K562 (cell line): ENCODE measurements around the gene CCDC28B. TPM values are rescaled to one million over a fixed set of nuclear protein-coding genes. Genes with fewer than 3 reads are reported as not detected.

Source experiments
- ATAC-seq: fragments of 200-7000 bp; cut with Tn5 transposase; 3 replicates; pipeline ENCODE4 v1.9.1; 2020; ENCODE audit warnings: moderate library complexity
- BruUV-seq: library from RNA; stranded (reverse); fragments of 400-500 nt; replicated peaks from 2 replicates; lab custom pipeline; 2021; lab: Mats Ljungman, UMichigan
- CTCF ChIA-PET: fragments of 300-600 bp; formaldehyde crosslinking; extraction: SDS; loops from one replicate; lab custom pipeline; 2021; ENCODE audit warnings: low intra/inter-chr PET ratio; lab: Yijun Ruan, JAX
- POLR2A ChIA-PET: fragments of 300-600, 350-650 bp; sonication (Branson Sonifier 250); formaldehyde crosslinking; extraction: SDS; loops from one replicate; lab custom pipeline; 2021; ENCODE audit warnings: antibody characterized with exemption, inconsistent platforms; lab: Yijun Ruan, JAX
- DNase-seq, 4 experiments: peaks; one replicate each; pipeline versions ENCODE4 v3.0.0 to v3.0.0-alpha.2; 2011 to 2018; ENCODE audit warnings: low spot score in 3 of 4, mixed read lengths in 3 of 4; ENCODE audit errors: extremely low read depth in 1 of 4
- FAIRE-seq: peaks from 2 replicates; lab custom pipeline; 2011; peaks lifted over from hg19 to GRCh38; lab: Jason Lieb, UNC
- H2AFZ ChIP-seq: 2 replicates; pipeline ENCODE4 v1.6.0; 2011; ENCODE audit warnings: low read depth, low read length, control low read depth, inconsistent platforms
- H3K27ac ChIP-seq: fragments of 200-600 bp; 3 replicates; pipeline ENCODE4 v1.8.0; 2011; ENCODE audit warnings: low read depth, mild to moderate bottlenecking, control low read depth, inconsistent platforms, low read length, moderate library complexity, mixed read lengths; ENCODE audit errors: extremely low read depth
- H3K27me3 ChIP-seq, 2 experiments: fragments of 300-600 bp in 1 of 2; 2 replicates in 1 of 2; 3 replicates in 1 of 2; pipeline versions ENCODE4 v1.6.0 to v1.8.0; 2011; ENCODE audit warnings: inconsistent platforms in 2 of 2, low read length in 2 of 2, mild to moderate bottlenecking in 1 of 2, mixed read lengths in 1 of 2, moderate library complexity in 1 of 2; ENCODE audit not compliant: control insufficient read depth in 2 of 2, insufficient read depth in 2 of 2
- H3K36me3 ChIP-seq: fragments of 300-600 bp; 3 replicates; pipeline ENCODE4 v1.8.0; 2011; ENCODE audit warnings: mild to moderate bottlenecking, low read length, inconsistent platforms; ENCODE audit not compliant: control insufficient read depth, insufficient read depth
- H3K4me1 ChIP-seq, 2 experiments: fragments of 200-600 bp in 1 of 2; replicated peaks in 1 of 2; 2 replicates in 1 of 2; 3 replicates in 1 of 2; pipeline versions ENCODE4 v1.5.1 to v1.8.0; 2011; ENCODE audit warnings: inconsistent platforms in 2 of 2, low read length in 2 of 2, mild to moderate bottlenecking in 1 of 2, mixed read lengths in 1 of 2, moderate library complexity in 1 of 2; ENCODE audit not compliant: control insufficient read depth in 2 of 2, insufficient read depth in 2 of 2
- H3K4me2 ChIP-seq: 2 replicates; pipeline ENCODE4 v1.6.1; 2011; ENCODE audit warnings: low read length, control low read depth, inconsistent platforms, mixed read lengths; ENCODE audit not compliant: insufficient read depth
- H3K4me3 ChIP-seq: fragments of 200-600 bp; sonication (generic), shearing (Covaris generic); 2 replicates; pipeline ENCODE4 v1.5.1; 2016; ENCODE audit warnings: control low read depth, inconsistent platforms
- H3K79me2 ChIP-seq: fragments of 200-600 bp; 3 replicates; pipeline ENCODE4 v1.8.0; 2011; ENCODE audit warnings: low read length, inconsistent platforms; ENCODE audit not compliant: control insufficient read depth, insufficient read depth
- H3K9ac ChIP-seq, 2 experiments: 2 replicates each; pipeline versions ENCODE4 v1.6.0 to v1.6.1; 2011; ENCODE audit warnings: low read depth in 2 of 2, low read length in 2 of 2, control low read depth in 1 of 2, inconsistent platforms in 1 of 2, mild to moderate bottlenecking in 1 of 2, mixed read lengths in 1 of 2; ENCODE audit not compliant: insufficient read depth in 1 of 2
- H3K9me1 ChIP-seq: one replicate; pipeline ENCODE4 v1.6.0; 2011; ENCODE audit warnings: inconsistent platforms, mild to moderate bottlenecking, low read length, moderate library complexity; ENCODE audit not compliant: control insufficient read depth, insufficient read depth
- H3K9me3 ChIP-seq: replicated peaks from 2 replicates; pipeline ENCODE4 v1.5.1; 2011; ENCODE audit warnings: low read depth, low read length, inconsistent platforms; ENCODE audit not compliant: control insufficient read depth, insufficient read depth
- H4K20me1 ChIP-seq: replicated peaks from 2 replicates; pipeline ENCODE4 v1.6.1; 2011; ENCODE audit warnings: low read length, inconsistent platforms, mixed read lengths; ENCODE audit not compliant: control insufficient read depth, insufficient read depth
- BCLAF1 ChIP-seq, 2 experiments: fragments of 450-650 bp in 1 of 2; IDR thresholded peaks; 2 replicates each; pipeline ENCODE4 v1.6.1; 2011 to 2017; ENCODE audit warnings: low read depth in 2 of 2, antibody characterized with exemption in 1 of 2, borderline replicate concordance in 1 of 2, low read length in 1 of 2, mild to moderate bottlenecking in 1 of 2, mixed read lengths in 1 of 2; ENCODE audit not compliant: control insufficient read depth in 1 of 2
- RBFOX2 ChIP-seq: fragments of 200-400 bp; formaldehyde crosslinking; IDR thresholded peaks from 2 replicates; pipeline ENCODE4 v1.6.1; 2017; ENCODE audit warnings: low read depth, mild to moderate bottlenecking, low read length, moderate library complexity
- WGBS: fragments of 100-300 bp; shearing (Covaris generic); methylation state at CpG from one replicate; pipeline ENCODE4 v1.1.6; 2016; ENCODE audit warnings: low coverage, mixed read lengths; ENCODE audit not compliant: insufficient coverage; ENCODE audit errors: missing lambda C conversion rate; 5-methylcytosine and 5-hydroxymethylcytosine counted together
- in situ Hi-C: fragments of 300-500 bp; cut with MboI; formaldehyde crosslinking; loops from 4 replicates; pipeline ENCODE4 v1.15.0; 2018; ENCODE audit warnings: inconsistent platforms, mixed read lengths
- intact Hi-C: fragments of 100-400 bp; cut with micrococcal nuclease; formaldehyde crosslinking; loops from 2 replicates; pipeline ENCODE4 v1.14.2; 2022
- polyA plus RNA-seq, 8 experiments: library from polyadenylated mRNA; depleted of rRNA in 4 of 8; stranded (reverse) in 5 of 8; unstranded in 3 of 8; fragments of >200 nt; fragmentation: Nextera tagmentation in 2 of 8; fragmentation: Illumina TruSeq in 1 of 8; extraction: Ambion mirVana in 2 of 8; extraction: Trizol in 1 of 8; gene quantifications; 2 replicates each; pipeline versions ENCODE4 v1.2.1 to v1.2.3, GENCODE V29; 2011 to 2014; ENCODE audit warnings: inconsistent platforms in 1 of 8, missing spikeins in 1 of 8
- total RNA-seq, 7 experiments: library from RNA; depleted of rRNA in 6 of 7; stranded (reverse); fragments of >200 nt in 6 of 7; fragmentation: Illumina TruSeq in 2 of 7; extraction: Trizol in 2 of 7; gene quantifications; 2 replicates each; pipeline versions ENCODE4 v1.2.1 to v1.2.3, GENCODE V29; 2011 to 2021; ENCODE audit warnings: low replicate concordance in 1 of 7
- TF ChIP-seq, protein P1 (sequence below): sonication (generic); formaldehyde crosslinking; IDR thresholded peaks from 2 replicates; pipeline ENCODE4 v1.8.0; 2023; ENCODE audit warnings: missing genetic modification reagents, mild to moderate bottlenecking, borderline replicate concordance
- TF ChIP-seq, protein P2 (sequence below), 2 experiments: IDR thresholded peaks; 2 replicates each; pipeline ENCODE4 v1.6.1; 2011; ENCODE audit warnings: borderline replicate concordance in 1 of 2, control low read depth in 1 of 2, low read depth in 1 of 2, low read length in 1 of 2, mild to moderate bottlenecking in 1 of 2, mixed read lengths in 1 of 2, moderate library complexity in 1 of 2; ENCODE audit not compliant: insufficient read depth in 1 of 2, insufficient read length in 1 of 2, poor library complexity in 1 of 2, severe bottlenecking in 1 of 2; ENCODE audit errors: extremely low read depth in 1 of 2
- TF ChIP-seq, protein P3 (sequence below): sonication (generic); formaldehyde crosslinking; IDR thresholded peaks from 2 replicates; pipeline ENCODE4 v1.8.1; 2023; ENCODE audit warnings: mild to moderate bottlenecking, missing genetic modification reagents

Gene CCDC28B
- total and polyA plus RNA-seq, 9 of the 15 experiments (the other 6 are each of a cell fraction or from before 2014, with no cell fraction given): 5.7 to 54.5 (median 31.7) TPM

GRCh38 chr1:32250893-32251716 lies 50.7 kb downstream of the CCDC28B start, which contains the start of gene LCK:
Gene LCK (plus strand): TSS chr1:32251265. CDS start chr1:32274330, 23,065 bp downstream.
- no peaks in the 10 kb centered on the region for H3K79me2 ChIP-seq
- no peak within 1 kb of the TSS for H3K4me3 ChIP-seq
- ATAC-seq (no peak), FAIRE-seq (no peak), DNase-seq (no peak)
- CTCF ChIA-PET: no interaction called here
- peak within 1 kb of the TSS in 1 of 2 experiments; percentile 67; a peak in 2 of 4 replicates for H3K9ac ChIP-seq
- intact Hi-C loops (no loop called here), in situ Hi-C loops (no loop called here)
- H2AFZ ChIP-seq: peak within 1 kb of the TSS; percentile 68
- H3K27me3 ChIP-seq: no peaks in the 10 kb centered on the region
- WGBS: 78% methylated on average over 24 of the region's 25 CpGs
- H3K4me1 ChIP-seq: peaks cover 27 to 33% of the 10 kb centered on the region in 2 experiments; a peak in 4 of 5 replicates
- H3K9me3 ChIP-seq: no peaks in the 10 kb centered on the region
- no peaks in the 10 kb centered on the region for H3K9me1 ChIP-seq
- H3K36me3 ChIP-seq: no peaks in the 10 kb centered on the region
- POLR2A ChIA-PET: interaction anchor here (0.6 to 2.0 kb wide), 2 partner anchors 7 to 33 kb away, joined by 4 to 6 read pairs; no protein-coding TSS in a partner anchor
- H3K27ac ChIP-seq: no peak within 1 kb of the TSS
- peak within 1 kb of the TSS; percentile 20; the same call in 1 of the 2 replicates for H3K4me2 ChIP-seq
- no peaks in the 10 kb centered on the region for H4K20me1 ChIP-seq
- no TSS peak for BruUV-seq
- TF ChIP-seq BCLAF1 (IDR thresholded peaks at IDR 0.05; ENCODE audit: borderline replicate concordance in 1 of 2, control insufficient read depth in 1 of 2, low read depth in 2 of 2, low read length in 1 of 2): no peak
- TF ChIP-seq, protein P1, sequence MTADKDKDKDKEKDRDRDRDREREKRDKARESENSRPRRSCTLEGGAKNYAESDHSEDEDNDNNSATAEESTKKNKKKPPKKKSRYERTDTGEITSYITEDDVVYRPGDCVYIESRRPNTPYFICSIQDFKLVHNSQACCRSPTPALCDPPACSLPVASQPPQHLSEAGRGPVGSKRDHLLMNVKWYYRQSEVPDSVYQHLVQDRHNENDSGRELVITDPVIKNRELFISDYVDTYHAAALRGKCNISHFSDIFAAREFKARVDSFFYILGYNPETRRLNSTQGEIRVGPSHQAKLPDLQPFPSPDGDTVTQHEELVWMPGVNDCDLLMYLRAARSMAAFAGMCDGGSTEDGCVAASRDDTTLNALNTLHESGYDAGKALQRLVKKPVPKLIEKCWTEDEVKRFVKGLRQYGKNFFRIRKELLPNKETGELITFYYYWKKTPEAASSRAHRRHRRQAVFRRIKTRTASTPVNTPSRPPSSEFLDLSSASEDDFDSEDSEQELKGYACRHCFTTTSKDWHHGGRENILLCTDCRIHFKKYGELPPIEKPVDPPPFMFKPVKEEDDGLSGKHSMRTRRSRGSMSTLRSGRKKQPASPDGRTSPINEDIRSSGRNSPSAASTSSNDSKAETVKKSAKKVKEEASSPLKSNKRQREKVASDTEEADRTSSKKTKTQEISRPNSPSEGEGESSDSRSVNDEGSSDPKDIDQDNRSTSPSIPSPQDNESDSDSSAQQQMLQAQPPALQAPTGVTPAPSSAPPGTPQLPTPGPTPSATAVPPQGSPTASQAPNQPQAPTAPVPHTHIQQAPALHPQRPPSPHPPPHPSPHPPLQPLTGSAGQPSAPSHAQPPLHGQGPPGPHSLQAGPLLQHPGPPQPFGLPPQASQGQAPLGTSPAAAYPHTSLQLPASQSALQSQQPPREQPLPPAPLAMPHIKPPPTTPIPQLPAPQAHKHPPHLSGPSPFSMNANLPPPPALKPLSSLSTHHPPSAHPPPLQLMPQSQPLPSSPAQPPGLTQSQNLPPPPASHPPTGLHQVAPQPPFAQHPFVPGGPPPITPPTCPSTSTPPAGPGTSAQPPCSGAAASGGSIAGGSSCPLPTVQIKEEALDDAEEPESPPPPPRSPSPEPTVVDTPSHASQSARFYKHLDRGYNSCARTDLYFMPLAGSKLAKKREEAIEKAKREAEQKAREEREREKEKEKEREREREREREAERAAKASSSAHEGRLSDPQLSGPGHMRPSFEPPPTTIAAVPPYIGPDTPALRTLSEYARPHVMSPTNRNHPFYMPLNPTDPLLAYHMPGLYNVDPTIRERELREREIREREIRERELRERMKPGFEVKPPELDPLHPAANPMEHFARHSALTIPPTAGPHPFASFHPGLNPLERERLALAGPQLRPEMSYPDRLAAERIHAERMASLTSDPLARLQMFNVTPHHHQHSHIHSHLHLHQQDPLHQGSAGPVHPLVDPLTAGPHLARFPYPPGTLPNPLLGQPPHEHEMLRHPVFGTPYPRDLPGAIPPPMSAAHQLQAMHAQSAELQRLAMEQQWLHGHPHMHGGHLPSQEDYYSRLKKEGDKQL (CRISPR knock-in tag): no peak
- TF ChIP-seq, protein P2, sequence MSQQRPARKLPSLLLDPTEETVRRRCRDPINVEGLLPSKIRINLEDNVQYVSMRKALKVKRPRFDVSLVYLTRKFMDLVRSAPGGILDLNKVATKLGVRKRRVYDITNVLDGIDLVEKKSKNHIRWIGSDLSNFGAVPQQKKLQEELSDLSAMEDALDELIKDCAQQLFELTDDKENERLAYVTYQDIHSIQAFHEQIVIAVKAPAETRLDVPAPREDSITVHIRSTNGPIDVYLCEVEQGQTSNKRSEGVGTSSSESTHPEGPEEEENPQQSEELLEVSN (IDR thresholded peaks at IDR 0.05; ENCODE audit: borderline replicate concordance in 1 of 2, extremely low read depth in 1 of 2, insufficient read depth in 1 of 2, insufficient read length in 1 of 2, low read depth in 1 of 2, low read length in 1 of 2, poor library complexity in 1 of 2, severe bottlenecking in 1 of 2): peak in 1 of 2 experiments; percentile 24
- TF ChIP-seq, protein P3, sequence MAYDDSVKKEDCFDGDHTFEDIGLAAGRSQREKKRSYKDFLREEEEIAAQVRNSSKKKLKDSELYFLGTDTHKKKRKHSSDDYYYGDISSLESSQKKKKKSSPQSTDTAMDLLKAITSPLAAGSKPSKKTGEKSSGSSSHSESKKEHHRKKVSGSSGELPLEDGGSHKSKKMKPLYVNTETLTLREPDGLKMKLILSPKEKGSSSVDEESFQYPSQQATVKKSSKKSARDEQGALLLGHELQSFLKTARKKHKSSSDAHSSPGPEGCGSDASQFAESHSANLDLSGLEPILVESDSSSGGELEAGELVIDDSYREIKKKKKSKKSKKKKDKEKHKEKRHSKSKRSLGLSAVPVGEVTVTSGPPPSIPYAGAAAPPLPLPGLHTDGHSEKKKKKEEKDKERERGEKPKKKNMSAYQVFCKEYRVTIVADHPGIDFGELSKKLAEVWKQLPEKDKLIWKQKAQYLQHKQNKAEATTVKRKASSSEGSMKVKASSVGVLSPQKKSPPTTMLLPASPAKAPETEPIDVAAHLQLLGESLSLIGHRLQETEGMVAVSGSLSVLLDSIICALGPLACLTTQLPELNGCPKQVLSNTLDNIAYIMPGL (CRISPR knock-in tag): no peak
- 0 out of 2 replicates have a peak, but pooled peaks have one; percentile 33 for TF ChIP-seq RBFOX2
